HG03097 (cell line): ENCODE results near the gene VAT1L.

Experiments used
- ATAC-seq: cut with Tn5 transposase; IDR thresholded peaks from one replicate; pipeline ENCODE4 v1.9.1; 2021; ENCODE audit not compliant: unreplicated experiment, low FRiP score

The VAT1L gene

DNA sequence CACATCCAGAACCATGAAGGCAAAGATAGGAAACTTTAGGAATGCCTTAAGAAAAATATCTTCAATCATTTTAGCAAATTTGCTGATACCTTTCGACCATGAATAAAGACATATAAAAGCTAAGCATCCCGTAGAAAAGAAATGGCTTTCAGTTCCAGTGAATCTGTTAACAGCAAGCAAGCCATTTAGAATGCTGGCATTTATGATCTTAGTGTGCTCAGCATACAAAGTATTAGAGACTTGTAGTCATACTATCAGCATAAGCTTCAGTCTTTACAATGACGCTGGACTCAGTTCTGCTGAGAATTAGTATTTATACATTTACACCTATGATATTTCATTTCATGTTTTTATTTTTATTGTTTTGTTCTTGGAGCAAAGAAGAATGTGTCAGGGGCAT, 38.7 kb downstream of the VAT1L start:
- ATAC-seq: no peak

DNA sequence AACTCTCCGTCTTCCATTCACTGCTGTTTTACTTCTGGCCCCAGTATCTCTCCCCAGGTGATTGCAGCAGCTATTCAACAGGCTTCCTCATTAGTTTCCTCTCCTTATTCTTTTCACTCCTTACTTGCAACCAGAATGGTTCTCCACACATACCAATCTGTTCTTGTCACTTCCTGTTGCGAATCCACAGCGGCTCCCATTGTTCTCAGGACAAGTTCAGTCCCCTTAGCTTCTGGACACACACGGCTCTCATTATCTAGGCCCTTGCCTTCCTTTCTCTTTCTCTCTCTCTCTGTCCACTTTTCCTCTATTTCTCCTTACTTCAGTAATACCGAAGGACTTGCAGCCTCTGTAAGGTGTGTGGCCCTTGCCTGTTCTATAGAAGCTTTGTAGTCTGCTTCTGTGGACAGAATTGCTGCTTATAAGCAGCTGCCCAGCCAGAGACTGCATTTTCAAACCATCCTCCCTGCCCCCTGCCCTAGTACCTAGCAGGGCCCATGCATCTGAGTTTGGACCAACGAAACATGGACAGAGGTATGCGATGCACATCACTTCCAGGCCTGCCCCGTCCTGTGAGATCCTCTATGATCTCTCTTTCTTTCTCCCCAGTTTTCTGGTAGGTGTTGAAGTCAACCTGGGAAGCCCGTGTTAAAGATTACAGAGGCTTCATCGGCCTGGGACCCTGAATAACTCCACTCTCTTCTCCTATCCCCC, 45.7 kb downstream of the VAT1L start:
- no peak for ATAC-seq

DNA sequence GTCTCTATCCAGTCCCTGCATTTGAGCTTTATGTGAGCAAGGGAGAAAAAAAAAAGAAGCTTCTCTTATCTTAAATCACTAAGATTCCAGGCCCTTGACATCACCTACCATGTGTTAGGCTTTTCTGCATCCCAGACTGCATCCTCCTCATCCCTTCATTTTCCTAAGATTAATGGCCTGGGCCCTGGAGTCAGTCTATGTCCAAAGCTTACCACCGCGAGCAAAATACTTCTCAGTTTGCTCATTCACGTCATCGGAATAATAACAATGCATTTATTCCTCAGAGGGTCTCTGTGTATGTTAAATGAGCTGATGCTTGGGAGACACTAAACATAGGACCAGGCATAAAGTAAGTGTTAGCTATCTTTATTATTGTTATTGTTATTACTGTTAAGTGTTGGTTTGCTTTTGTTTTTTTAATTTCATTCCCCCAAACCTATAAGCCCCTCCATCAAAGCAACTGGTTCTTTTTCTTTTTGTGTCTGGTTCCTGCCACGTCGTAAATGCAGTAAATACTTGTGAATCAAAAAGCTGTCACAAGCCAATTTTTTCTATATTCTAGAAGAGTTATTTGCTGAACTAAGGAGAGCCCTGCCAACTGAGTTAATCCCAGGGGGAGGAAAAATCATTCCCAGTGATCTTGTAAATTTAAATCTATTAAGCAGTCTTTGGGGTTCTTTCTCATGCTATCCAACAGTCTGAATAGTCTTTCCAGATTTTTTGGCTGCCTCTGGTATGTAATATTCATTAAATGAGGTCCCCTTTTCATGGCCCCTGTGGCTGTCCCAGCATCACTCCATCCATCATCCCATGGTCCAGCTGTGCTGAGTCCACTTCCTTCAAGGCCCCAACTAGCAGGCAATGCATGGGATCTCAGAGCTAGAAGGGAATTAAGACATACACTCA, 46.5 kb downstream of the VAT1L start:
- no peak for ATAC-seq

DNA sequence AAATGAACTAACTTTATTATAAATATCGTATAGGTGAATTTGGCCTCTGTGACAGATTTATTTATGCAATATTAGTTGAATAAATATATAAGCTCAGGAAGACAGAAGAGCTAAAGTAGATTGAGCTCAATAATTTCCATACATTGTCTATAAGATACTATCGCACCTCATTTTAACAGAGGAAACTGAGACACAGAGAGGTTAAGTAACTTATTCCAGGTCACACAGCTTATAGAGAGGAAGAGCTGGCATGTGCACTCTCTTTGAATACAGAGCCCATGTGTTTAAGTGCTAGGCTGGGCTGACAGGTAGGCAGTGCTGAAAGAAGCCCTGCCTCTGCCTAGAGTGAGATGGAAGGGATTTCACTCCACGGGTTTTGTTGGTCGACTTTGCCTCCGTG, 48.4 kb downstream of the VAT1L start:
- no peak for ATAC-seq

DNA sequence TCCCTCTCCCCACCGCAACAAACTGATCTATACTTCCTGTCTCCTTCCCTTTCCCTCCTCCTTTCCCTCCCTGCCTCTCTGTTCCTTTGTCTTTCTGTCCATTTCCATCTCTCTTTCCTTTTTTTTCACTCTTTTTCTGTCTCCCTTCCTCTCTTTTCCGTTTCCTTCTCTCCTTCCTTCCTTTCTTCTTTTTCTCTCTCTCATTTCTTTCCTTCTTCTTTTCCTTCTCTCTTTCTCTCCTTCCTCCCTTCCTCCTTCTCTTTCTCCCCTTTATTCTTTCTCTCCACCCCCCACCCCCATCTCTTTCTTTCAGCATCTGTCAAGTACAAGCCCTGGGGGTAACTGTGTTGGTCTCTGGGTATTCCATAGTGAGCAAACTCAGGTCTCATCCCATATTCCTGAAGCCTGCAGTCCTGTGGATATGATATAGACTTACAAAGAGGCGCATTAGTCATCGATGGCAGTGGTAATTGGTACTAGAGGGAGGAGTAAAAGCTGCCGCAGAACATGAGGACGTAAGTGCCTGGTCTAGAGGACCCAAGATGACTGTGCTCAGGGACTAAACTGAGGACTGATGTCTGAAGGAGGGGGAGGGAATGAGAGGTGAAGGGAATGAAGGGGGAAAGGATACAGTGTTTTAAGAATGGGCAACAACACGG, 50.4 kb downstream of the VAT1L start:
- no peak for ATAC-seq

DNA sequence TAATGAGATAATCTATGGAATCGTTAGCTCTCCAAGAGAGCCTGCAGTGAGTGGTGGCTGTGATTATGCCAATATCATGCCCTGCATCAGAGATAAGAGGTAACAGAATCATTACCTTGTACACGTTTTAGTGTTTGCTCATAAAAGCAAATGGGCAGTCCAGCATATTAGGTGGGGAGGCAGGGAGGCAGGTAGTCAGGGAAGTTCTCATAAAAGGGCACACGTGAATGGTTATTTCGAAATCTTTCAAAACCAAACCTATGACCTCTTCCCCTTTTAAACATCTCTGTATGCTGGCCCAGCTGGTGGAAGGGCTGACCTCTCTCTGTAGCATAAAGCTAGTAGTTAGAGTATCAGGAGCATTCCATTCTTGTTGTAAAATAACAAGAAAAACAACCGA, 51.7 kb downstream of the VAT1L start:
- ATAC-seq: no peak

DNA sequence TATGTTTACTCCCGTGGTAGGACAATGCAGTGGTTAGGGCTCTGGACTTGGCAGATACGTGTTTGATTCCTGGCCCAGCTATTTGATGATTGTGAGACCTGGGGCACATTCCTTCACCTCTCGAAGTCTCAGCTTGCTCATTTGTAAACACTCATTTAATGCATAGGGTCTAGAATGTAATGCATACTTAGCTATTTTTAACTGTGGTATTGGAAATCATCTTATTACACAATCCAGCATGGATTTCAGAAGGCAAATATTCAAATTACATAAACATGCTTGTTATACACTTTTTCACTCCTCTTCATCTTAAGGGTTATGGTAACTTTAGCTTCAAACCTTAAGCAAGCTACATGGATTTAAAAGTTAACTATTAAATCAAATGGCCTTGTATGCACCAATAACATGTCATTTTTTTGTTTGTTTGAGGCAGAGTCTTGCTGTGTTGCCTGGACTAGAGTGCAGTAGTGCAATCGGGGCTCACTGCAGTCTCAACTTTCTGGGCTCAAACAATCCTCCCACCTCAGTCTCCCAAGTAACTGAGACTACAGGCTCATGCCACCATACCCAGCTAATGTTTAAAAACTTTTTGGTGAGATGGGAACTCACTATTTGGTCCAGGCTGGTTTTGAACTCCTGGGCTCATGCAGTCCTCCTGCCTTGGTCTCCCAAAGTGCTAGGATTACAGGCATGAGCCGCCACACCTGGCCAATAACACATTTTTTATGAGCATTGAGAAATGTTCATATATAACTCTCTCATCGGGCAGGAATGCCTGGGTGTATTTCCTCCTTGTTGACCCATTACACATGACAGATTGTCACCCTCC, 52.5 kb downstream of the VAT1L start:
- no peak for ATAC-seq

DNA sequence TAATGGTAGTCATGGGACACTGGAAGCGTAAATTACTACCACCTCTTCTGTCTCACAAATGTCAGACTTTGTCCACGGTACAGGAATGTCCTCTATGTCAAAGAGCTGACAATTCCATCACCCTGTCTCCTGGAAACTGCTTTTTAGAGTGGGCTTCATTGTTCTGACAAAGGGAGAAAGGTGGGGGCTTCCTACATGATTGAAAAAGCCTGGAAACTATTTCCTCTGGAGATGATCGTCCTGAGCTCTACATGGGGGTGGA, 53.1 kb downstream of the VAT1L start:
- no peak for ATAC-seq

DNA sequence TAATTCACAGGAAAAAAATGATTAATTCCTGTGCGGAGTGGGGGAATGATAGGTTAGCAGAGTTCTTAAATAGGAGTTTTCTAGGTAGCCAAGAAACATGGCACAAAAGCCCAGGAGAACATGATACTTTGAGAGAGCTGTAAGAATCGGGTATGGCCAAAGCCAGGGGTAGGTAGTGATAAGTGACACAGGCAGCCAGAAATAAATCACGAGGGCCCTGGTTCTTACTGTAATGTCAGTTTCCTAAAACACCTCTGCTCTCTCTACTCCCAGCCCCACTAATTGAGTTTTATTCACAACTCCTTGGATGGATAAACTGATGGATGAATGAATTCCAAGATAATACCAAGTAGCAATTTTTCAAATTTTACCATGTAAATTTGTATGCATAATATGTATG, 54.1 kb downstream of the VAT1L start:
- ATAC-seq: no peak

DNA sequence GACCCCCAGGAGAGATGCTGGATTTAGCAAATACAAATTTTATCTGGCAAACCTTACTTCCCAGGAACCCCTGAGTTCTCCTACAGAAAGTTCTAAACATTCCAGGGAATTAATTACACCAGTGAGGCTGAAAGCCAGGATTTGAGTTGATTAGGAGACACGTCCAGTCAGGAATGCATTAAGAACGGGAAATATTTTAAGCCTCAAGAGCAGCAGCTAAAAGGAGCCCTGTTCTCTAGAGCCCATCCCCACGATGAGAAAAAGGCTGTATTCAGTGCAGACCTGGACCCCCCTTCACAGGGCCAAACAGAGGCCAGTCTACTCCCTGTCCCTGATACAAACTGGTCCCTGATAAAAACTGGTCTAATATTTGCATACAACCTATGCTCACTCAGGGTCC, 55.0 kb downstream of the VAT1L start:
- no peak for ATAC-seq

DNA sequence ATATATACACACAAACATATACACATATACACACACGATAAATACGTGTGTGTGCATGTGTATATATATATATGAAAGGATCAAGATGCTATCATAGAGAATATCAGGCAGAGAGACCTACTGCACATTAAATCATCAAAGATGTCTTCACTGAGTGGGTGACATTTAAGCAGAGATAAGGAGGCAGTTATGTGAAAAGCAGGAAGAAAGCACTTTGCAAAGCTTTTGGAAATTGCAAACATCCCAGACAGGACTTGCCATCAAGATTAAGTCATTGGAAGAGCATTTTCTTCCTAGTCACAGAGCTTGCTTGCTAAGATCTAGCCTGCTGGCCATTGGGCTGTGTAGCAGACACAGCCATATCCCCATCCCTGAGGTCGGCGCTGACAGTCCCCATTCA, 56.4 kb downstream of the VAT1L start:
- ATAC-seq: no peak

DNA sequence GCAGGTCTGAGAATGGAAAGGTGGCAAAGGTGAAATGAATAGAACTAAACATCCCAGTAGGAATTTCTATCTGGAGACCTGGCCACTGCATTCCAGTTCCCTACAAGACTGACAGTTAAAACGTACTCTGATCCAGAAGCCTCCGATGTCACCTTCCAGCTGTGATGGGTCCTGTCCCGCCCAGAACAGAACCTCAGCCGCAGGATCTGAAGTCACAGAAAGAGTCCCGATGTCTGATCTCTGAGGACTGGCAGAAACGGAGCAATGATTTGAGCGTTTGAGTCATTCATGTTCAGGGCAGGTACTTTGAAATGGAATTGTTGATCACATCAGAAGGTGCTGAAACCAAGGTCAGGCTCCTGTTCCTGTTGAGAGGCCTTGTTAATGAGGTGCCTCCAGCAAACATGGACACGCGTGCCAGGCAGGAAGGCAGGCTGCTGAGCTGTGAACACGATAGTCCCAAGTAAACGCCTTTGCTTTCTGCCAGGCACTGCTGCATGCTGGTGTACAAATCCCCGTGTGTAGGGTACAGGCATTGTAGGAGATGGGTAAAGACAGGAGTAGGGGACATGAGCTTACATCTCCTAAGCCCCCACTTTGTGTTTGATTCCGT, 61.4 kb downstream of the VAT1L start:
- no peak for ATAC-seq

DNA sequence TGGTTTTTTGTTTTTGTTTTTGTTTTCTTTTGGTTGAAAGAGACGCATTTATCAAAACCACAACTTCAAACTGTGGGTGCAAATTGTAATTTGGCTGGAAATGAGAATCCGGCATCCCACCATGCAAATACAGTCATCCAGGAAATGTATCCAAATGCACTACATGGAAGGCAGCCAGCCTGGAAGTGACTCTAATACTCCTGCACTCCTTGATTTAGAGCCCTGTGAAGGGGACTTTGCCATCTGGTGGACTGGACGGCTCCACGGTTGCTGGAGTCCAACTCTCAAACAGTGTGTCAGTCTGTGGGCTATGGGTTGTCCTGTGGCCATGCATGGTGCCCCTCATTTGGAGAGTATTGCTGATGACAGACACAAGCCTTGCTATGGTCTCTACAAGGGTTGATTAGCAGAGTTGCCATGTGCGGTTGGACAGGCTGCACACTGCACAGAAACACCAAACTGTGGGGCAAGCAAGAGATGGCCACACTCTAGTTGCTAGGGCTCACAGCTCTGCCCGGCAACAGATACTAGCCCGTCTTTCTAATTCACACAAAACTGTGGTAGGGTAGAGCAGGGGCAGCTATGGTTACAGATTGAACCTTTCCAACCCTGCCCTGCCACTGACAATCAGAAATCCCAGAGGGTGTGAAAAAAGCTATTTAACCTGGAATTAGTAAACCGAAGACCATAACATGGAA, 62.4 kb downstream of the VAT1L start:
- no peak for ATAC-seq

DNA sequence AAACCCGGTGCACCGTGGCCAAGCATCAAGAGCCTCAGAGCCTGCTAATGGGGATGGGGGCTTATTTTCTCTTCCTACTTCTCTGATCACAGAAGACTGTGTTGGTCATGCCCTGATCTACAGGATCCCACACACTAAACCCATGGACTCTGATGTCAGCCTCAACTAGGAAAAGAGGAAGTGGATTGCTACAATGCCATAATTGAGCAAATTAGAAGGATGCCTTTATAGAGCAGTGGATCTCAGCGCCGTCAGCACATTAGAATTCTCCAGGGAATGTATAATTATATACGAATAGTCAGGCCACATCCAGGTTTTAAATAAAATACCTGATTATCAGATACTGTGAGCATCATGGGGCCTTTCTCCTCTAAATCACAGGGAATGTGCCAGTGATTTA, 64.8 kb downstream of the VAT1L start:
- no peak for ATAC-seq

DNA sequence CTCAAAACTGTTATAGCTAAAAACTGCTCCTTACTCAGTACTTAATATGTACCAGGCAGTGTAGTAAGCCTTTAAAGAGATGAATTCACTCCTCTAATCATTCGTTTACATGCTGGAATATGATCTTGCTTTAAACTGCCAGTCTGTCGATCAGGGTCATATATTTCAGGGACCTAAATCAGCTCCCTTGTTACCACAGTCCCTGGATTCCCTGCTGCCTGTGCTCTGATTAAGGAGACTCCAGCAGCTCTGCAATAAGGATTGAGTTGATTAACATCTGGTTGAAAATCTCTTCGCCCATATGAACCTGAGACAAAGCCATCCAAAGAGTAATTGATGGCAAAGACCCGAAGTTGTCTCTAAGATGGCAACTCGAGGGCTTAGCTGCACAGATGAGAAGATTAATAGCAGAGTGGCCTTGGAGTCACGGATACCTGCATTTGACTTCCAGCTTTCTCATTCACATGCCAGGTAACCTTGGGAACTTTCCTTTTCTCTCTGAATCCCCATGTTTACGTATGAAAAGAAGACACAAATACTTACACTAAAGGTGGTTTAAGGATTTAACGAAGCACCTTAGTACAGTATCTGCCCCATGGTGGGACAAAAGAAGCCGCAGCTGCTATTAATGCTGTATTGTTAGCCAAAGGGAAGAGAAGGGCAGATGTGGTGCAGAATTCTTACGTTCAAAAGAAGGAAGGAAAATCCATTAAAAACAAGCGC, 68.2 kb downstream of the VAT1L start:
- ATAC-seq: no peak

DNA sequence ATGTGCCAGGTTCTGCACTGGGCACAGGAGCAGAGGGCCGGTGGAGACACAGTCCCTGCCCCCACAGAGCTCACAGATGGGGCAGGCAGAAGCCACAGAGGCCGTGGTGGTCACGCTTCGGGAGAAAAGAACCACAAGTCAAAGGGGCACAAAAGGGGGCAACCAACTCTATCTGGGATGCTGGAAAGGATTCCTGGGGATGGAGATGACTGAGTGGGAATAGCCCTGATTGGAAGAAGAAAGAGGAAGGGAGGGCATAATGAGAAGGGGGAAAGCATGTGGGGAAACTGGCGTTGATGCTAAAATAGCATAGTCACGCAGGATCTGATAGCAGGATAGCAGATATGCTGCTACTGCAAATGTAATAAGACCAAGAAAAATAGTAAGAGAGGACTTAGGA, 69.7 kb downstream of the VAT1L start:
- no peak for ATAC-seq

DNA sequence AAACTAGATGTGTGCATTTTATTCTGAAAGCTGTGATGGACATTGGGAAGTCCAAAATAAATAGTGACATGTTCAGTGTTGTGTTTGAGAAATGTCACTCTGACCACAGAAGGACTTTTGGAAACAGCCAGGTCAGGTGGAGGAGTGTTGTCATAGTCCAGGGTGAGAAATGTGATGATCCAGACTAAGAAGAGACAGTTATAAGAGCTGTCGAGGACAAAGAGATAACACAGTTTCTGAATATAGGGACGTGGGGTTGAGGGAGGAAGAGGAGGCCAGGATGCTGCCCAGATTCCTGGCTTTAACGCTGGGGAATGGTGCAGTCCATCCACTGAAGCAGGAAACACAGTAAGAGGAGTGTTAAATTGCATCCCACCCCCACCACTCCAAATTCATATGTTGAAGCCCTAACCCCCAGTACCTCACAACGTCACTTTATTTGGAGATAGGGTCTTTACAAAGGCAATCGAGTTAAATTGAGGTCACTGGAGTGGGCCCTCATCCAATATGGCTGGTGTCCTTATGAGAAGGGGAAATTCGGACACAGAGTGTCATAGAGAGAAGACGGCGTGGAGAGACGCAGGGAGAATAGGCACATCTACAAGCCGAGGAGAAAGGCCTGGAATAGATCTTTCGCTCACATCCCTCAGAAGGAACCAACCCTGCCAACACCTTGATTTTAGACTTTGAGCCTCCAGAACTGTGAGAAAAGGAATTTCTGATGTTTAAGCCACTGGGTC, 71.3 kb downstream of the VAT1L start:
- ATAC-seq: no peak

DNA sequence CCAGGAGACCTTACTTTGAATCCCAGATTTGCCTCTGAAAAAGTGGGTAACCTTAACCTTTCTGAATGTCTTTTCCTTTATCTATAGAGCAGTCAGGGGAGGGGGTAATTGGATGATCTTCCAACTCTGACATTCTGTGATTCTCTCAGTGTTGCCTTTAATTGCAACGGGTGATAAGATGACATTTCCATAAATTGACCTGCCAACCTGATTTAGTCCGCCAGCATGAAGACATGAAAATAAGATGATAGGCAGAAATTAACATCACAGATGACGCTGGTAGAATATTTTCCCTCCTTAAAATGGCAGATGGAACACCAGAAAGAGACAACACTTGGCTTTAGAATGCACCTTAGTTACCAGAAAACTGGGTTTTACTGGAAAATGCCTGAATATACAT, 72.6 kb downstream of the VAT1L start:
- ATAC-seq: no peak

DNA sequence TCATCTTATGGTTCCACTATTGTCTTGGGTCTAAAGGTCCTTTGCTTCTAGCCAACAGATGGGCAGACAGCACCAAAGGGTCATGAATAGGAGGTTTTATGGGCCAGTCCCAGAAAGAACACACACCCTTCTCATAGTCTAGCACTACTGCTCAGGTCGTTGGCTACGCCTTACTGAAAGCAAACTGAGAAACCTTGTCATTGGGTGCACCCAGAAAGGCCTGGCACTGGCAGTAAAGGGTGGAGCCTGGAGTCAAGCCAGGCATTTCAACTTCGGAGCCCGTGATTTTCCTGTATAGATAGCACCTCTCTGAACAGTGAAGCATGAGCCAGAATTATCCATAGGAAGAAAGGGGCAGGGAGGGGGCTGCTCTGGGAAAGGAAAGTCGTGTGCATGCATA, 74.9 kb downstream of the VAT1L start:
- ATAC-seq: no peak
